Small intestine (tissue), 7 donors: ENCODE data around the gene ERRFI1. TPM values are rescaled to one million over a fixed set of nuclear protein-coding genes. Genes with fewer than 3 reads are reported as not detected.

ENCODE experiments used
- DNase-seq, 2 donors: peaks; one replicate each; pipeline versions ENCODE4 v3.0.0 to v3.0.0-alpha.2; 2013
- FAIRE-seq: peaks from 2 replicates; lab custom pipeline; 2012; peaks lifted over from hg19 to GRCh38; lab: Jason Lieb, UNC
- H3K27ac ChIP-seq, 3 donors: one replicate each; pipeline ENCODE4 v1.5.1; 2013; ENCODE audit warnings: low read length in 2 of 3, mild to moderate bottlenecking in 2 of 3, control low read depth in 1 of 3, inconsistent platforms in 1 of 3, low read depth in 1 of 3, moderate library complexity in 1 of 3
- H3K27me3 ChIP-seq, 3 donors: one replicate each; pipeline ENCODE4 v1.6.1; 2013; ENCODE audit warnings: low read length in 3 of 3, inconsistent platforms in 1 of 3; ENCODE audit not compliant: control insufficient read depth in 3 of 3, insufficient read depth in 3 of 3
- H3K36me3 ChIP-seq, 3 donors: one replicate each; pipeline ENCODE4 v1.6.1; 2013; ENCODE audit warnings: low read length in 3 of 3, inconsistent platforms in 1 of 3, low read depth in 1 of 3, mild to moderate bottlenecking in 1 of 3, moderate library complexity in 1 of 3; ENCODE audit not compliant: control insufficient read depth in 3 of 3, insufficient read depth in 2 of 3
- H3K4me1 ChIP-seq, 3 donors: one replicate each; pipeline ENCODE4 v1.6.1; 2013; ENCODE audit warnings: low read length in 2 of 3, inconsistent platforms in 1 of 3, low read depth in 1 of 3, mild to moderate bottlenecking in 1 of 3, moderate library complexity in 1 of 3; ENCODE audit not compliant: control insufficient read depth in 3 of 3, insufficient read depth in 2 of 3
- H3K4me3 ChIP-seq, 3 donors: one replicate each; pipeline ENCODE4 v1.5.1; 2013; ENCODE audit warnings: low read length in 3 of 3, control low read depth in 1 of 3, inconsistent platforms in 1 of 3, low read depth in 1 of 3, mild to moderate bottlenecking in 1 of 3, moderate library complexity in 1 of 3
- H3K9me3 ChIP-seq, 2 donors: one replicate each; pipeline ENCODE4 v1.6.1; 2013; ENCODE audit warnings: low read depth in 1 of 2, low read length in 1 of 2; ENCODE audit not compliant: control insufficient read depth in 2 of 2, insufficient read depth in 1 of 2
- WGBS, 3 donors: extraction: QIAGEN DNeasy Blood & Tissue Kit; methylation state at CpG; one replicate each; pipeline ENCODE4 v1.1.7; 2013; 5-methylcytosine and 5-hydroxymethylcytosine counted together
- polyA plus RNA-seq, 4 donors: library from polyadenylated mRNA; stranded (reverse) in 3 of 4; unstranded in 1 of 4; fragments of 200-250 nt in 3 of 4; fragments of 120-200 nt in 1 of 4; gene quantifications; one replicate each; pipeline versions ENCODE4 v1.2.1 to v1.2.3, GENCODE V29; 2013
- donor health status: healthy with polysubstance abuse.
- donor health status: control.
- donor health status: control.
- donor health status: Bipolar disorder and iron deficiency.
- donor health status: healthy.

The ERRFI1 gene
- polyA plus RNA-seq, 4 donors = 22.8 to 39.1 (median 34.1) TPM

DNA sequence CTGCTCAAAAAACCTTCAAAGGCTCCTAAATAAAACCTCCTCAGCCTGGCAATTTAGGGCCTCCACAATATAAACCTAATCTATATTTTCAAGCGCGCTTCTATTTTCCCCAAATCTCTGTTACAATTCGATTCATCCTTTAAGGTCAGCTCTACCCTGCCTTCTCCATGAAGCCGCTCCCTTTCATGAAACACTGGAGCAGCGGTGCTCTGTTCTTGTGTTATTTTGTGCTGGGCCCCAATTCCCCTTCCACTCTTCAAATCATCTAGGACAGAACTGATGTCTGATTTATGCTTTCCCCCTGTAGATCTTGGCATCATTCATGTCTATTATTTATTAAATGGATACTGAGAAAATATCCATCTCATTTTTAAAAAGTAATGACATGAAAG is 6.9 kb downstream of the ERRFI1 start:
- Histone ChIP-seq H3K9me3 (no peaks in the 10 kb centered on the region), H3K4me3 (no peak overlapping the region), H3K27ac (no peak overlapping the region), H3K4me1 (peaks cover 0 to 24% (median 3%) of the 10 kb centered on the region in 3 donors), H3K36me3 (peaks cover 3% of the 10 kb centered on the region in 3 donors), H3K27me3 (no peaks in the 10 kb centered on the region)
- FAIRE-seq (no peak), DNase-seq (no peak)
- WGBS, 3 donors = 95 to 96% (median 96%) methylated on average over 5 of the region's 5 CpGs

DNA sequence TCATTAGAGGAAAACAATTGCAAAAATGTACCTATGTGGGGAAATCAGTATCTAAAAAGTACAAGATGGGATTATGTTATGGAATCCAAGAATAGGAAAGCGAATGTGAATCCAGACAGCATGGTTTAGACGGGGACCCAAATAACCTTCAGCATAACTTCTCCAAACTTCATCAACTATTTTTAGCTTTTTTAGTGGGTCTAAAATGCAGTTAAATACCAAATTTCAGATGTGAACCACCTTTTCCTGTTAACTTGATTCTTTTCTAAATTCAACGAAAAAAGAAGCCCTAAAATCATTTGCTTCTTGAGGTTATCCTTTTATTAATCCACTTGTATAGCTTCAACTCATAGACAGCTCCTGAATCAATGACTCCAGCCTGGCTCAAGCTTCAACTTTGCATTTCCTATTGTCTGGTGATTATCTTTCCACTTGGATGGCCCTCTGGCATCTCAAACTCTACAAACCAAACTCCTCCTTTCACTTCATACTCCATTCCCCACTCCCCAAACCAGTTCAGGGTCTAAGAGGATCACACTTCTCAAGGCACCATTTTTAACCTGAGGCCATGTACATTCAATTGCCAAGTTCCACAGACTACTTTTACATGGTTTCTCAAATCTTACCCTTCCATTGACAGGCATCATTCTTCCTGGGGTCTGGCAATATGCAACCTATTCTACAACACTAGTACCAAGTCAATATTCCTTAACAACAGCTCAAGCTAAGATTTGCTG is 7.4 kb downstream of the ERRFI1 start:
- H3K36me3 ChIP-seq = peaks cover 3 to 8% (median 4%) of the 10 kb centered on the region in 3 donors
- H3K9me3 ChIP-seq = no peaks in the 10 kb centered on the region
- FAIRE-seq (no peak), DNase-seq (no peak)
- 80 to 93% (median 87%) methylated on average over 3 of the region's 3 CpGs for WGBS, 3 donors
- peaks cover 0 to 20% (median 3%) of the 10 kb centered on the region in 3 donors for H3K4me1 ChIP-seq
- H3K27ac ChIP-seq = no peak overlapping the region
- H3K27me3 ChIP-seq = no peaks in the 10 kb centered on the region
- H3K4me3 ChIP-seq = no peak overlapping the region

DNA sequence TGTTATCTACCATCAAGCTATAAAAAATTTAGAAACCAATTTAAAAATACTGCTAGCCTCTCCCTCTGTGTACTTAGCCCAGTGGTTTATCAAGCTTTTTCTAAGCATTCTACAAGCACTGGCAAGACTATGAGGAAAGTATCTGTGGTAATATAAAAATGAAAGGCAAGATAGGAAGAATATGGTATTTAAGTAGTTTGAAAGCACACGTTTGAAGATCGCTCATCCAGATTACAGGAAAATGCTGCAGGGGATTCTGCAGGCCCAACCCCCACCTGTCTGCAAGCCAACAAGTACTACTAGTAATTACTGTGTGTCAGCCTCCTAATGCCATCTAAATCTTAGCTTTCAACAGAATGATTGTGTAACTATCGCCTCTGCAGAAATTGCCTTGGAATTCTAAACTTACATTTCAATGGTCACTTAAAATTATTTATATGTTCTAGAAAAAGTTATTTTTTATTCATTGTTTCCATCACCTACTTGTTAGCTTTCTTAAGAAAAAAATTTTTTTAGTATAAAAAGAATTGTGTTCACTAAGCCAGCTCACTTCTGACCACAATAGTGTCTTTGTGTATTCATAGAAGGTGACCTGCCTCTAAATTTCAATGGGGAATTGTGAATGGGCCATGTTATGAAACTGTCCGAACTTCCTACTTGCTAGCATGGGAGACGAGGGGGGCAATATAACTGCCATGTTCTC is 8.5 kb downstream of the ERRFI1 start:
- H3K9me3 ChIP-seq = no peaks in the 10 kb centered on the region
- DNase-seq = no peak
- peak overlapping the region in 1 of 3 donors; percentile 45 for H3K27ac ChIP-seq
- peaks cover 0 to 19% (median 3%) of the 10 kb centered on the region in 3 donors for H3K4me1 ChIP-seq
- no peak overlapping the region for H3K4me3 ChIP-seq
- no peak for FAIRE-seq
- H3K27me3 ChIP-seq = no peaks in the 10 kb centered on the region
- 42 to 46% (median 44%) methylated on average over 5 of the region's 5 CpGs for WGBS, 3 donors
- peaks cover 3 to 14% (median 8%) of the 10 kb centered on the region in 3 donors for H3K36me3 ChIP-seq

DNA sequence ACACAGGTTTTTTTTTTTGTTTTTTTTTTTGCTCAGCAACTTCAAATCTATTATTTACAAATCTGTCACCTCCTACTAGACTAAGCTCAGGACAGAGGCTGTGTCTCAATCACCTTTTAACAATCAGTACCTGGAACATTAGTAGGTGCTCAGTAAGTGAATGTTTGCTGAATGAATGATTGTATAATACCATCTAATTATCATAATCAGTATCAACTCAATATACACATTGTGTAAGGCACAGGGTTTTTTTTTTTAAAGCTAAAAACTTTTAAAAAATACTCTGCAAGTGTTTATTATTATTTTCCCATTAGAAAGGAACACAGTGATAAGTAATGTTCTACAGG is 9.2 kb downstream of the ERRFI1 start:
- H3K4me3 ChIP-seq = no peak overlapping the region
- FAIRE-seq (no peak), DNase-seq (no peak)
- no peaks in the 10 kb centered on the region for H3K9me3 ChIP-seq
- H3K4me1 ChIP-seq = peaks cover 0 to 19% (median 3%) of the 10 kb centered on the region in 3 donors
- no peak overlapping the region for H3K27ac ChIP-seq
- H3K27me3 ChIP-seq = no peaks in the 10 kb centered on the region
- peaks cover 3 to 14% (median 14%) of the 10 kb centered on the region in 3 donors for H3K36me3 ChIP-seq

DNA sequence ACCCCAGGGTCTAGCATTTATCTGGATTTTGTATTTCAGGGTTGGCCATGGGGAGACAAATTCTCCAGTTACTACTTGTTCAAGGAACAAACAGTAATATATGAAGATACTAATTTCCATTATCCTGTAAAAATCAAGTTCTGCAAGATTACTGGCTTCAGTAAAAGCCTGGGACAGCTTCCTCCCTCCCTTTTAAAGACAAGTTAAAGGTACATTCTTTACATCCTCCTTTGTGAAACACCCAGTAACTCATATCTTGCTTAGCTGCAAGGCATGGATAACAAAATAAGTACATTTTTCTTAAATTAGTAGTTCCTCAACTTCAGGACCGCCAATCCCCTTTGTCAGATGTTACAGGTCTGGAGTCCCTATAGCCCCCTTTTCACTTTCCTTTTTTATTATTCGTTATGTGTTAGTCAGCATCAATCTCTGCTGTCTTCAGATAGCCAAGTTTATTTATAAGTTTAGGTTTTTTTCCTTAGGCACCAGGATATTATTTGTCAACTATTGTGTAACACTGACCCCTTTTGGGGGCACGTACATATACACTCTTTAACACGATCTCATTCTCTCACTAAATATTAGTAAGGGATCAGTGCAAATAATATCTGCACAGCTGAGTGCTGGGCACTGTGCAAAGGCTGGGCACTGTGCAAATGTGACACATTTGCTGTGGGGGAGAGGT is 9.8 kb downstream of the ERRFI1 start:
- Histone ChIP-seq H3K9me3 (no peaks in the 10 kb centered on the region), H3K27ac (no peak overlapping the region), H3K27me3 (no peaks in the 10 kb centered on the region), H3K4me1 (peaks cover 0 to 19% (median 3%) of the 10 kb centered on the region in 3 donors), H3K36me3 (peaks cover 3 to 14% (median 14%) of the 10 kb centered on the region in 3 donors), H3K4me3 (no peak overlapping the region)
- WGBS, 3 donors = 56 to 74% (median 63%) methylated on average over 4 of the region's 4 CpGs
- FAIRE-seq (no peak), DNase-seq (no peak)

DNA sequence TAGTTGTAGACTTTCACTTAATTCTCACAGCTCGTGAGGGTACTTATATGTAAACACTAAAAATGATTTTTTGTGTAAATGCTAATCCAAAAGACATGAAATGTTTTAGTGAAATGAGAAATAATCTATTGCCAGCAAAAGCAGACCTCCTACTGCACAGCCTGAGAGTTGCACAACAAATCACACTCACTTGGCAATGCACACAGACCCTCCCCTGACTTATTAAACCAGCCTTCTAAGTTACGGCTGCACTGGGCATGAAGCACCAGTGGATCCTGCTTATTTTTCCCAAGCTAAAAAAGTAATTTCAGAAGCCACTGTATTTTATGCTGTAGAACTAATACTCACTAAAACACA is 10.3 kb downstream of the ERRFI1 start:
- no peak overlapping the region for H3K4me3 ChIP-seq
- H3K27me3 ChIP-seq = no peaks in the 10 kb centered on the region
- H3K9me3 ChIP-seq = no peaks in the 10 kb centered on the region
- H3K27ac ChIP-seq = no peak overlapping the region
- FAIRE-seq (no peak), DNase-seq (no peak)
- 54 to 74% (median 71%) methylated on average over 2 of the region's 2 CpGs for WGBS, 3 donors
- H3K4me1 ChIP-seq = peaks cover 0 to 19% (median 3%) of the 10 kb centered on the region in 3 donors
- H3K36me3 ChIP-seq = peaks cover 3 to 19% (median 16%) of the 10 kb centered on the region in 3 donors

DNA sequence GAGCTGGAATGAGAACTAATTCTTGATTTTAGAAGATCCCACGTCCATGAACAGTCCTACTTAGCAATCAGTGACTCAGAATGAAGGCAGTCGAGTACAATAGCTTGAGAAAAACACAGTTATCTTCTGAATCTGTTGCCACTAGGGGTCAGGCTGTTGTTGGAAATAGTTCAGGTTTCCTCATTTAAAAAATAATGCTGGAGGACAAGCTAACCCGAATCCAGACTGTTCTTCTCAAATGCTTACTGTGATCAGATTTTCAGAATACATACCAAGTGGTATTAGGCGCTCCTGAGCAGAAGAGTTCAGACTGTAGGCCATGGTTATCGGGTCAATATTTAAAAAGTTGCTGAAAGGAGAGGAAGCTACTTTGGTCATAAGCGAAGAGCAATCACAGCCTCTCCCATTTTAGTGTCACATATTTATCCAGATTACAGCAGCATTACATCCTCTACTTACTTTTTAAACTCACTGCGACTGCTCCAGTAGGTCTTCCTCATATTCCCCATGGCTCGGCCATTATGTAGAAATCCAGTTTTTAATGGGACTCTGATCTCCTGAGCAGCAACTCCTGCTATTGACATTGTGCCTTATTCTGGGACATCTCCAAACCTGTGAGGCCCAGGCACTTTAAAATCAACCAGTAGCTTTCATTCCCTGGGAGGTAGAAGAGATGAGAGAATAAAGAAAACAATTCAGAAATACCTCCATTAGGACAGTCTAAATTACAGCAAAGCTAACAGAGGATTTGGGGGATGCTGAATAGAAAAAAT is 10.9 kb downstream of the ERRFI1 start:
- Histone ChIP-seq H3K4me1 (peaks cover 0 to 19% (median 3%) of the 10 kb centered on the region in 3 donors), H3K27ac (peak overlapping the region in 2 of 3 donors; percentile 14 to 31), H3K27me3 (no peaks in the 10 kb centered on the region), H3K36me3 (peaks cover 3 to 20% (median 19%) of the 10 kb centered on the region in 3 donors), H3K4me3 (no peak overlapping the region), H3K9me3 (no peaks in the 10 kb centered on the region)
- FAIRE-seq (no peak), DNase-seq (peak; percentile 81)
- 25 to 26% (median 26%) methylated on average over 8 of the region's 8 CpGs for WGBS, 3 donors
